Measurements from ENCODE around the gene FITM1. TPM values are rescaled to one million over a fixed set of nuclear protein-coding genes. Genes with fewer than 3 reads are reported as not detected.
A peak's percentile ranks its signal among the peaks of the same experiment; 100 is the strongest.

The FITM1 gene
- total RNA-seq, 3 donors from 2014 or later (not counting 1 experiment from before 2014, with no cell fraction given), result 0.80 to 2.8 (median 2.3) TPM

DNA sequence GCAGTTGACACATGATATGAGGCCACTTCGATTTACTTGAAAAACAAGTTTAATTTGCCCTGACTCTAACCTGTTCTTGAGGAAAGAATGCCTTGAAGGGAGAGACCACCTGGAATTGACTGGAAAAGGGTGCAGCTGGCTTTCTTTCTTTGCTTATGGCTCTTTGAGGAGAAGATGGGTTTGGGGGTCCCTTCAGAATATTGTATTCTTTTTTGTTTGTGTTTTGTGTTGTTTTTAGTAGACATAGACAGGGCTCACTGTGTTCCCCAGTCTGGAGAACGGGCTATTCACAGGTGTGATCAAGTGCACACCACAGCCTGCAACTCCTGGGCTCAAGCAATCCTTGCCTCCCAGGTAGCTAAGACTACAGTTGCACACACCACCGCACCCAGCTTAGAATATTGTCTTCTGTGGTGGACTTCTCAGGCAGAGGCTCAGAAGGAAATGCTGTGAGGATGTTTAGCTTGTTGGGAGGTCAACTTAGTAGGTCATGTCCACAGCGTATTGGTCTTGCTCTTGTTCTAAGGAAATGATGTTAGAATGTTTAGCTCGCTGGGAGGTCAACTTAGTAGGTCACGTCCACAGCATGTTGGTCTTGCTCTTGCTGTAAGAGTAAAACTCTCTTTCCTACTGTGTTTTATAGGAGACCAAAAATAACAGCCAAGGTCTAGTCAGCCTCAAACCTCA, 14.2 kb upstream of the FITM1 start:
- H3K27me3 ChIP-seq (ENCODE audit: control insufficient read depth, insufficient read depth, low read length), result no peaks in the 10 kb centered on the region
- DNase-seq (no peak), ATAC-seq (no peak)
- TF ChIP-seq, protein P1, sequence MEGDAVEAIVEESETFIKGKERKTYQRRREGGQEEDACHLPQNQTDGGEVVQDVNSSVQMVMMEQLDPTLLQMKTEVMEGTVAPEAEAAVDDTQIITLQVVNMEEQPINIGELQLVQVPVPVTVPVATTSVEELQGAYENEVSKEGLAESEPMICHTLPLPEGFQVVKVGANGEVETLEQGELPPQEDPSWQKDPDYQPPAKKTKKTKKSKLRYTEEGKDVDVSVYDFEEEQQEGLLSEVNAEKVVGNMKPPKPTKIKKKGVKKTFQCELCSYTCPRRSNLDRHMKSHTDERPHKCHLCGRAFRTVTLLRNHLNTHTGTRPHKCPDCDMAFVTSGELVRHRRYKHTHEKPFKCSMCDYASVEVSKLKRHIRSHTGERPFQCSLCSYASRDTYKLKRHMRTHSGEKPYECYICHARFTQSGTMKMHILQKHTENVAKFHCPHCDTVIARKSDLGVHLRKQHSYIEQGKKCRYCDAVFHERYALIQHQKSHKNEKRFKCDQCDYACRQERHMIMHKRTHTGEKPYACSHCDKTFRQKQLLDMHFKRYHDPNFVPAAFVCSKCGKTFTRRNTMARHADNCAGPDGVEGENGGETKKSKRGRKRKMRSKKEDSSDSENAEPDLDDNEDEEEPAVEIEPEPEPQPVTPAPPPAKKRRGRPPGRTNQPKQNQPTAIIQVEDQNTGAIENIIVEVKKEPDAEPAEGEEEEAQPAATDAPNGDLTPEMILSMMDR (IDR thresholded peaks at IDR 0.05), result no peak
- Mint-ChIP-seq H3K9me3 (no peaks in the 10 kb centered on the region), H3K36me3 (peaks cover 6% of the 10 kb centered on the region), H3K27me3 (ENCODE audit: low read depth in 2 of 2) (no peaks in the 10 kb centered on the region), H3K4me1 (peaks cover 22 to 27% of the 10 kb centered on the region in 2 donors), H3K27ac (peak overlapping the region; percentile 96 to 99), H3K4me3 (peak overlapping the region; percentile 99)
- H3K9me3 ChIP-seq (ENCODE audit: control insufficient read depth, insufficient read depth, low read length), result no peaks in the 10 kb centered on the region
- H3K4me1 ChIP-seq (ENCODE audit: control insufficient read depth, insufficient read depth, low read length), result peaks cover 24% of the 10 kb centered on the region
- peak overlapping the region; percentile 62 for H3K4me3 ChIP-seq (ENCODE audit: low read length)
- no peak overlapping the region for H3K27ac ChIP-seq (ENCODE audit: low read length)
- 66% methylated on average over 6 of the region's 6 CpGs for WGBS (ENCODE audit: insufficient coverage)
- H3K36me3 ChIP-seq (ENCODE audit: control insufficient read depth, insufficient read depth, low read length), result peaks cover 39% of the 10 kb centered on the region
- intact Hi-C loops (cut with micrococcal nuclease), result no loop called here

DNA sequence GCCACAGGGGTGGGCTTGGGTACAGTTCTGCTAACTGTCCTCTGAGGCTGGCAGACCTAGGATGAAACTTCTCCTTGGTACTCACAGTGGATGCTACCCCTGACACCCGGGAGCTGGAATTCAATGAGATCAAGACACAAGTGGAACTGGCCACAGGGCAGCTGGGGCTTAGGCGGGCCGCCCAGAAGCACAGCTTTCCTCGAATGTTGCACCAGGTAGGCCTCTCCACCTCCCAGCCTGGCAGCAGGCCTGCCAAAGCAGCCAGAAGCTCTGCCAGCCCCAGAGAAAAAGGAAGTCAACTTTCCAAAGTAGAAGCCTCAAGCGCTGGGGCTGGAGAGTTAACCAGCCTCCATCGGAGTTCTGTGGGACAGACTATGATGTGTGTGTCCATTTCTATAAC, 13.3 kb upstream of the FITM1 start:
- 92% methylated on average over 6 of the region's 6 CpGs for WGBS (ENCODE audit: insufficient coverage)
- no peak overlapping the region for H3K27ac ChIP-seq (ENCODE audit: low read length)
- ATAC-seq (no peak), DNase-seq (no peak)
- H3K36me3 ChIP-seq (ENCODE audit: control insufficient read depth, insufficient read depth, low read length), result peaks cover 46% of the 10 kb centered on the region
- H3K9me3 Mint-ChIP-seq, result no peaks in the 10 kb centered on the region
- no peaks in the 10 kb centered on the region for H3K27me3 ChIP-seq (ENCODE audit: control insufficient read depth, insufficient read depth, low read length)
- peaks cover 22 to 27% of the 10 kb centered on the region in 2 donors for H3K4me1 Mint-ChIP-seq
- no peak overlapping the region for H3K4me3 ChIP-seq (ENCODE audit: low read length)
- no peaks in the 10 kb centered on the region for H3K9me3 ChIP-seq (ENCODE audit: control insufficient read depth, insufficient read depth, low read length)
- H3K4me3 Mint-ChIP-seq, result no peak overlapping the region
- H3K4me1 ChIP-seq (ENCODE audit: control insufficient read depth, insufficient read depth, low read length), result peaks cover 24% of the 10 kb centered on the region
- TF ChIP-seq, protein P1 (IDR thresholded peaks at IDR 0.05), result no peak
- H3K27ac Mint-ChIP-seq, result no peak overlapping the region
- no peaks in the 10 kb centered on the region for H3K27me3 Mint-ChIP-seq (ENCODE audit: low read depth in 2 of 2)
- intact Hi-C loops (cut with micrococcal nuclease), result no loop called here
- H3K36me3 Mint-ChIP-seq, result peaks cover 6% of the 10 kb centered on the region

DNA sequence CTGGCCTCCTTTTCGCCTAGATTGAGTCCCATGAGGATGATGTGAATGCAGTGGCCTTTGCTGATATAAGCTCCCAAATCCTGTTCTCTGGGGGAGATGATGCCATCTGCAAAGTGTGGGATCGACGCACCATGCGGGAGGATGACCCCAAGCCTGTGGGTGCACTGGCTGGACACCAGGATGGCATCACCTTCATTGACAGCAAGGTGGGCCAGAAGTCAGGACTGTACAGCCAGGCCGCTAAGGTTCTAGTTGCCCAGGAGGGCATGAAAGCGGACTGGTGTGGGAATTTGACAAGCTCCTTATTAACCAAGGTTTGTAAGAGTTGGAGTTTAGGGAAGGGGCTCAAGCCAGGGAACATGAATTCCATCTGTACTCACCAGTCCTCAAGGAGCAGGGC, 10.8 kb upstream of the FITM1 start:
- no peaks in the 10 kb centered on the region for H3K27me3 Mint-ChIP-seq (ENCODE audit: low read depth in 2 of 2)
- H3K27me3 ChIP-seq (ENCODE audit: control insufficient read depth, insufficient read depth, low read length), result no peaks in the 10 kb centered on the region
- no peak overlapping the region for H3K27ac ChIP-seq (ENCODE audit: low read length)
- no peak overlapping the region for H3K4me3 Mint-ChIP-seq
- TF ChIP-seq, protein P1 (IDR thresholded peaks at IDR 0.05), result no peak
- ATAC-seq (no peak), DNase-seq (no peak)
- peaks cover 6% of the 10 kb centered on the region for H3K36me3 Mint-ChIP-seq
- peaks cover 16% of the 10 kb centered on the region for H3K4me1 ChIP-seq (ENCODE audit: control insufficient read depth, insufficient read depth, low read length)
- H3K9me3 Mint-ChIP-seq, result no peaks in the 10 kb centered on the region
- 99% methylated on average over 6 of the region's 6 CpGs for whole genome bisulfite sequencing (ENCODE audit: insufficient coverage)
- no peak overlapping the region for H3K4me3 ChIP-seq (ENCODE audit: low read length)
- H3K9me3 ChIP-seq (ENCODE audit: control insufficient read depth, insufficient read depth, low read length), result no peaks in the 10 kb centered on the region
- intact Hi-C loops (cut with micrococcal nuclease), result no loop called here
- peaks cover 22 to 25% of the 10 kb centered on the region in 2 donors for H3K4me1 Mint-ChIP-seq
- no peak overlapping the region for H3K27ac Mint-ChIP-seq
- peaks cover 56% of the 10 kb centered on the region for H3K36me3 ChIP-seq (ENCODE audit: control insufficient read depth, insufficient read depth, low read length)

DNA sequence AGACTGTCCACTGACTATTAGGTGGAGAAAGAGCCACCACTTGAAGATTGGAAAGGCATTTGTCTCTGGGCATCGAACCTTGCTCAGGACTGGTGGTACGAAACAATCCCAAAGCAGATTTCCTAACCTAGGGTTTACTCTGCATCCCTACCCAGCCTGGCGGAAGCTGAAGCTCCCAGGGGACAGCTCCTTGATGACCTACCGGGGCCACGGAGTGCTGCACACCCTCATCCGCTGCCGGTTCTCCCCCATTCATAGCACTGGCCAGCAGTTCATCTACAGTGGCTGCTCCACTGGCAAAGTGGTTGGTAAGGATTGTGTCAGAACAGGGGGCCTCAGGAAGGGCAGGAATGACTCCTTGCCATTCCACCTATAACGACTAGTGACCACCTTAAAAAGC, 9.2 kb upstream of the FITM1 start:
- Mint-ChIP-seq H3K4me1 (peaks cover 7 to 10% of the 10 kb centered on the region in 2 donors), H3K27ac (no peak overlapping the region), H3K4me3 (no peak overlapping the region), H3K9me3 (no peaks in the 10 kb centered on the region), H3K36me3 (peaks cover 6% of the 10 kb centered on the region), H3K27me3 (ENCODE audit: low read depth in 2 of 2) (no peaks in the 10 kb centered on the region)
- no peaks in the 10 kb centered on the region for H3K9me3 ChIP-seq (ENCODE audit: control insufficient read depth, insufficient read depth, low read length)
- intact Hi-C loops (cut with micrococcal nuclease), result no loop called here
- DNase-seq, result no peak
- TF ChIP-seq, protein P1 (IDR thresholded peaks at IDR 0.05), result no peak
- peaks cover 56% of the 10 kb centered on the region for H3K36me3 ChIP-seq (ENCODE audit: control insufficient read depth, insufficient read depth, low read length)
- peaks cover 7% of the 10 kb centered on the region for H3K4me1 ChIP-seq (ENCODE audit: control insufficient read depth, insufficient read depth, low read length)
- 99% methylated on average over 5 of the region's 8 CpGs for WGBS (ENCODE audit: insufficient coverage)
- no peaks in the 10 kb centered on the region for H3K27me3 ChIP-seq (ENCODE audit: control insufficient read depth, insufficient read depth, low read length)
- ATAC-seq, result no peak
- no peak overlapping the region for H3K4me3 ChIP-seq (ENCODE audit: low read length)
- no peak overlapping the region for H3K27ac ChIP-seq (ENCODE audit: low read length)

Data from natural killer cell (primary cell).